Measurements from ENCODE around the gene MMS22L.

Gene MMS22L

DNA sequence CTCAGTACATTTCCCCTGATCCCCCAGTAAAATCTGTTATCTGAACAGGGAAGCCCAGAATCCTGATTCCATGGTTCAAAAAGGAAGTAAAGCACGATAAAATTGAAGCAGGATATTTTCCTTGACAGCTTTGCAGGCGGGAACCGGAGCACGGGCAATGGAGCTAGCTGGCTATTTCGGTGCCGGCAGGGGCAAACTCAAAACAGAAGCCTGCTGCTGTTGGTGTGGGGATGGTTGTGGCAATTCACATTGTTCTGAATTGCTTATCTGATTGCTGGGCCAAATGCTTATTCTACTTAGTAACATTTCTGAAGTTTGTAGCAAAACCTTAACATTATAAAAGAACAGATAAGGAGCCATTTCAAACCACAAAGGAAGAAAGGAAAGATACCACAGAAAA lies 172.4 kb downstream of the MMS22L start:
- H3K36me3 ChIP-seq (ENCODE audit: insufficient read depth, low read length), result no peaks in the 10 kb centered on the region
- no peak overlapping the region for H3K27ac ChIP-seq (ENCODE audit: low read depth, low read length)
- no peaks in the 10 kb centered on the region for H3K27me3 ChIP-seq (ENCODE audit: control insufficient read depth in 1 of 2, insufficient read depth in 2 of 2, low read length in 2 of 2)
- H3K4me1 ChIP-seq (ENCODE audit: insufficient read depth, low read length), result no peaks in the 10 kb centered on the region
- no peak overlapping the region for H3K4me3 ChIP-seq (ENCODE audit: low read depth in 1 of 2, low read length in 2 of 2)
- no peaks in the 10 kb centered on the region for H3K9me3 ChIP-seq (ENCODE audit: low read length)
- H3K9ac ChIP-seq (ENCODE audit: low read length), result no peak overlapping the region

DNA sequence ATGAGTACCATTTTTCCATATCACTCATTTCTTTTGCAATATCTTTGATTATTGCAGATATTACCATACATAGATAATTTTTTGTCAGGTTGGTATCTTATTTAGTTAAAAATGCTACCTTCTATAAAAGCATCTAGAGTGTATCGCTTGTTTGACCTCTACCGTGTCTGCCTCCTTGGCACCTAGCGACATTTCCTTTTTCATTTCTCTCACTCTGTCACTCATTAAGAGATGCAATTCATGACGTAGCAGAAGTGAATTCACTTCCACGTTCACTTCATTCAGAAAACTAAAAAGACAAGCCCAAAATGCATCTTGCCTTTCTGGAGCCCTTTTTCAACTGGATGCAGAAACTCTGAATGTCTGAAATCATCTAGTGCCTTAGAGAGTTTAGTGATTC lies 172.9 kb downstream of the MMS22L start:
- Histone ChIP-seq H3K9me3 (ENCODE audit: low read length) (no peaks in the 10 kb centered on the region), H3K4me3 (ENCODE audit: low read depth in 1 of 2, low read length in 2 of 2) (no peak overlapping the region), H3K27me3 (ENCODE audit: control insufficient read depth in 1 of 2, insufficient read depth in 2 of 2, low read length in 2 of 2) (no peaks in the 10 kb centered on the region), H3K36me3 (ENCODE audit: insufficient read depth, low read length) (no peaks in the 10 kb centered on the region), H3K9ac (ENCODE audit: low read length) (no peak overlapping the region), H3K27ac (ENCODE audit: low read depth, low read length) (no peak overlapping the region), H3K4me1 (ENCODE audit: insufficient read depth, low read length) (no peaks in the 10 kb centered on the region)

DNA sequence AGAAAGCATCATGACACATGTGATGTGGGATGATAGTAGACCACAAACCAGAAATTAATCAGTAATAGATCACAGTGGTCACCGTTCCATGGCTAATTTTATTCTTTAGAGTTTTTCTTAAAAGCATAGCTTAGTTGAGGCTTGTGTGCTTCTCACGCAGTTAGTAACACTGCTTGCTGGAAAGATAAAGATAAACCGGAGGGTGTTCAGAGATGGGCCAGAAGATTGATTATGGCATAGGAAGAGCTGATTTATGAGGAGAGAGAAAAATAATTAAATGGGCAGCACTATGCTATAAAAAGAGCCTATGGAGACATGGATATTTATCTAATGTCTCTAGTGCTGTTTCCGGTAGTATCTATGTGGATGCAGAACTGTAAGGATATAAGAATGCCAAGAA lies 173.6 kb downstream of the MMS22L start:
- no peaks in the 10 kb centered on the region for H3K4me1 ChIP-seq (ENCODE audit: insufficient read depth, low read length)
- H3K4me3 ChIP-seq (ENCODE audit: low read depth in 1 of 2, low read length in 2 of 2), result no peak overlapping the region
- H3K27ac ChIP-seq (ENCODE audit: low read depth, low read length), result no peak overlapping the region
- H3K9me3 ChIP-seq (ENCODE audit: low read length), result no peaks in the 10 kb centered on the region
- H3K36me3 ChIP-seq (ENCODE audit: insufficient read depth, low read length), result no peaks in the 10 kb centered on the region
- H3K9ac ChIP-seq (ENCODE audit: low read length), result no peak overlapping the region
- H3K27me3 ChIP-seq (ENCODE audit: control insufficient read depth in 1 of 2, insufficient read depth in 2 of 2, low read length in 2 of 2), result no peaks in the 10 kb centered on the region

DNA sequence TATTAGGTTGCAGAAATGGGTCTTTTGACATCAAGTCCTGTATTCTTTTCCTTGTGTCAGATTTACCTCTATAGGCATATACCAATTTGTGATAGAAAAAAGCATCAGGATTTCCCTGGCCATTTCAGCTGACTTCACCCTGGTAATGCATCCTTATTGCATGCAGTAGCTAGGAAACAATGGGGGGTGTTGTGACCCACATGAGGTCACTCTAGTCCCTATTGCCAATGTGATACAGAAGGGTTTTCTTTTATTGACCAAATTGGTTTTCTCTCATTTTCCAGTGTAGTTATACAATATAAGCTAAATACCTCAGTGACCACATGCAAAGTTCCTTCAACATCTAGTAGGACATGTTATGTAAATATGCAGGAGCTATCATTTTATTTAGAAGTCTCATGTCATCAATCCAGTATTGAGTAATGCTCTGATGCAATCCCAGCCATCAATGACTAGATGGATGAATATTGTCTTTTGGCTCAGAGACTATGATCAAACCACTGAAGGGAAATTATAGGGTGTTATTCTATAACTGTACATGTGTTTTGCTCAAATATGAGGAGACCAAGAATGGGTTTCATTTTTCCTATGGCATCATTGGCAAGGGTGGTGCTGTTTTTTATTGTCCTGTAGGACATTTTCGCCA lies 180.7 kb downstream of the MMS22L start:
- no peak overlapping the region for H3K9ac ChIP-seq (ENCODE audit: low read length)
- H3K4me1 ChIP-seq (ENCODE audit: insufficient read depth, low read length), result no peaks in the 10 kb centered on the region
- no peaks in the 10 kb centered on the region for H3K36me3 ChIP-seq (ENCODE audit: insufficient read depth, low read length)
- no peaks in the 10 kb centered on the region for H3K9me3 ChIP-seq (ENCODE audit: low read length)
- H3K27me3 ChIP-seq (ENCODE audit: control insufficient read depth in 1 of 2, insufficient read depth in 2 of 2, low read length in 2 of 2), result no peaks in the 10 kb centered on the region
- H3K27ac ChIP-seq (ENCODE audit: low read depth, low read length), result no peak overlapping the region
- no peak overlapping the region for H3K4me3 ChIP-seq (ENCODE audit: low read depth in 1 of 2, low read length in 2 of 2)

DNA sequence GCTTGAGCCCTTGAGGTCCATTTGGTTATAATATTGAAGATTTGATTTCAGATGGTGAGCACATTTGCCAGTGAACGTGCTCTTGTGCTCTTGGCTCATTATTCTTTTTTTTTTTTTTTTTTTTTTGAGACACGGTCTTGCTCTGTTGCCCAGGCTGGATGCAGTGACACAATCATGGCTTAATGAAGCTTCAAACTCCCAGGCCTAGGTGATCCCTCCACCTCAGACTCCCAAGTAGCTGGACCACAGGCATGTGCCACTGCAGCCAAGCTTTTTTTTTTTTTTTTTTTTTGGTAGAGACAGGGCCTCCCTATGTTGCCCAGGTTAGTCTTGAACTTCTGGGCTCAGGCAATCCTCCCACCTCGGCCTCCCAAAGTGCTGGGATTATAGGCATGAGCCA lies 182.3 kb downstream of the MMS22L start:
- Histone ChIP-seq H3K27ac (ENCODE audit: low read depth, low read length) (no peak overlapping the region), H3K4me1 (ENCODE audit: insufficient read depth, low read length) (no peaks in the 10 kb centered on the region), H3K27me3 (ENCODE audit: control insufficient read depth in 1 of 2, insufficient read depth in 2 of 2, low read length in 2 of 2) (no peaks in the 10 kb centered on the region), H3K36me3 (ENCODE audit: insufficient read depth, low read length) (no peaks in the 10 kb centered on the region), H3K9me3 (ENCODE audit: low read length) (no peaks in the 10 kb centered on the region), H3K4me3 (ENCODE audit: low read depth in 1 of 2, low read length in 2 of 2) (no peak overlapping the region), H3K9ac (ENCODE audit: low read length) (no peak overlapping the region)

DNA sequence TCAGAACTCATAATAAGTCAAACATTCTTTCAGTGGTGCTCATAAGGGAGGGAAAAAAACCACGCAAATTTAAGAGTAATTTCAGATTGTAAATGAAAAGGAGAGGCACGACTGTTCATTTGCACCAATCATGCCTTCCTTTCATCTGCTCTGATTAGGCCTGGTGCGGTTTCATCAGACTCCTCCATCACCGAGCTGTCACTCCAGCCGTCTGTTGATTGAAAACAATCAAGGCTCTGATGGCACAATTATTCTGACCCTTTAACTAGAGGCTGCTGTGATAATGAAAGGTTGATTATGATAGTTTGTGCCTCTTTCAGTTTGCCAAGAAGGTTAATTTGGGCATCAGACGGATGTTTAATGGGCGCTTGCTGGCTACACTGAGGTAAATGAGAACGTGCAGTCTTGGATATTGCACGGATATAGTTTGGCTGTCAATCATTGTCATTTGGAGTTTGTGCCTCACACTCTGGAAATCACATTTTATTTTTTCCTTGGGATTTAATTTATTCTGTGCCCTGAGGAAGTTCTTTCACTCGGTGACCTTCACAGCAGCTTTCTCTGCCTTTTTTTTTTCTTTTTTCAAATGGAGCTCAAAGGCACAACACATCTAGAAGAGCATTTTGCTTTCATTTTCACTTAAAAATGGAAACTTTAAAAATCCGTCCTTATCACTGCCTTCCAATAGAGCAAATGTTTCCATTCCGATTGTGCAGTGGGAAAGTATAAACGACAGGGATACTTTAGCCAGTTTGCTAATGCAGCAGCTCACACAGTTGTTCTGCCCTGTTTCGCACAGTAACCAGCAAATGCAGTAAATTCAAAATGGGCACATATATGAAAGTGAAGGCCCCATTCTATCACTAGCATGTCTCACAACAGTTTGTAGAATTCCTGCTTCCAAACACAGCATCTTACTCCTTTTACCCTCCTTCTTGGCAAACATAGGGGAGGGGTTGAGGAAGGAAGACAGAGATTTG lies 185.7 kb downstream of the MMS22L start:
- H3K36me3 ChIP-seq (ENCODE audit: insufficient read depth, low read length), result no peaks in the 10 kb centered on the region
- H3K4me3 ChIP-seq (ENCODE audit: low read depth in 1 of 2, low read length in 2 of 2), result peak overlapping the region in 1 of 2 donors; percentile 1
- H3K9ac ChIP-seq (ENCODE audit: low read length), result no peak overlapping the region
- no peaks in the 10 kb centered on the region for H3K4me1 ChIP-seq (ENCODE audit: insufficient read depth, low read length)
- H3K9me3 ChIP-seq (ENCODE audit: low read length), result no peaks in the 10 kb centered on the region
- H3K27ac ChIP-seq (ENCODE audit: low read depth, low read length), result no peak overlapping the region
- H3K27me3 ChIP-seq (ENCODE audit: control insufficient read depth in 1 of 2, insufficient read depth in 2 of 2, low read length in 2 of 2), result no peaks in the 10 kb centered on the region

DNA sequence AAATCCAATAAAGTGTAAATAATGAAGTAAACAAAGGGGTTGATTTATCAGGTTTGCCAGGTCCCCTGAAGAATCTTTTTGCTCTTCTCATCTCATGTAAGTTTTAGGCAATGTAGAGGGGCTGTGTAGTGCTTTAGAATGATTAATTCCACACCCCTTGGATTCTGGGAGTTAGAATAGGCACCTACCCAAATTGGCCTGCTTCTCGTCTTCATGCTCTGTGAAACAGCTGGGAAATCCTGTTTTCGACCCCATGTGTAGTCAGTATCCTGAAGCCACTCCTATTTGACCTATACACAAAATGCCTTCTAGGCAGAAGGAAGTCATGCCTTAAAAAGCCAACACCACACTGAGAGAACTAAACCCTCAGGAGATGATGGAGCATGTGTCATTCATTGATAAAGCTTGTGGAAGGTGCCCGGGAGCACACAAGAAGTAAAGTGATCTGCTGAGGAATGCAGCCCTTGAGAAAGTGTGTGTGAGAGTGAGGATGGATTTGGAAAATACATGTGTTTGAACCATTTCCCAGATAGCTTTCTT lies 187.6 kb downstream of the MMS22L start:
- Histone ChIP-seq H3K27ac (ENCODE audit: low read depth, low read length) (no peak overlapping the region), H3K27me3 (ENCODE audit: control insufficient read depth in 1 of 2, insufficient read depth in 2 of 2, low read length in 2 of 2) (no peaks in the 10 kb centered on the region), H3K36me3 (ENCODE audit: insufficient read depth, low read length) (no peaks in the 10 kb centered on the region), H3K9ac (ENCODE audit: low read length) (no peak overlapping the region), H3K9me3 (ENCODE audit: low read length) (no peaks in the 10 kb centered on the region), H3K4me1 (ENCODE audit: insufficient read depth, low read length) (no peaks in the 10 kb centered on the region), H3K4me3 (ENCODE audit: low read depth in 1 of 2, low read length in 2 of 2) (no peak overlapping the region)

DNA sequence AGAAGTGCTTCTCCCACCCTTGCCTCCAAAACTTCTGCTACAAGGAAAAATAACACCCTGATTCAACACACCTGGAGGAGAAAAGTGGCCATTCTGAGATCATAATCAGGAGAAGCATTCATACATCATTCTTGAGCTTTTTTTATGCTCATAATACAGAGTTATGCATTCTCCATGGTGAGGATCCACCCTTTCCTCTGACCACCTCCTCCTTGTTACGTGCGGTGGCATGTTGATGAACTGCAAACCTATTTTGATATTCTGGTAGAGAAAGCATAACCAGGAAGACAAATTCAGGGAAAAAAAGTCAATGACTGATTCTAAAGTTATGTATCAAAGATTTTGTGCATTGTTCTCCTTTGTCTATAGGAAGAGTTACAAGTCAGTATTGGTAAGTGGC lies 188.6 kb downstream of the MMS22L start:
- no peaks in the 10 kb centered on the region for H3K27me3 ChIP-seq (ENCODE audit: control insufficient read depth in 1 of 2, insufficient read depth in 2 of 2, low read length in 2 of 2)
- H3K9me3 ChIP-seq (ENCODE audit: low read length), result no peaks in the 10 kb centered on the region
- no peak overlapping the region for H3K27ac ChIP-seq (ENCODE audit: low read depth, low read length)
- H3K36me3 ChIP-seq (ENCODE audit: insufficient read depth, low read length), result no peaks in the 10 kb centered on the region
- H3K4me1 ChIP-seq (ENCODE audit: insufficient read depth, low read length), result no peaks in the 10 kb centered on the region
- no peak overlapping the region for H3K4me3 ChIP-seq (ENCODE audit: low read depth in 1 of 2, low read length in 2 of 2)
- H3K9ac ChIP-seq (ENCODE audit: low read length), result no peak overlapping the region

DNA sequence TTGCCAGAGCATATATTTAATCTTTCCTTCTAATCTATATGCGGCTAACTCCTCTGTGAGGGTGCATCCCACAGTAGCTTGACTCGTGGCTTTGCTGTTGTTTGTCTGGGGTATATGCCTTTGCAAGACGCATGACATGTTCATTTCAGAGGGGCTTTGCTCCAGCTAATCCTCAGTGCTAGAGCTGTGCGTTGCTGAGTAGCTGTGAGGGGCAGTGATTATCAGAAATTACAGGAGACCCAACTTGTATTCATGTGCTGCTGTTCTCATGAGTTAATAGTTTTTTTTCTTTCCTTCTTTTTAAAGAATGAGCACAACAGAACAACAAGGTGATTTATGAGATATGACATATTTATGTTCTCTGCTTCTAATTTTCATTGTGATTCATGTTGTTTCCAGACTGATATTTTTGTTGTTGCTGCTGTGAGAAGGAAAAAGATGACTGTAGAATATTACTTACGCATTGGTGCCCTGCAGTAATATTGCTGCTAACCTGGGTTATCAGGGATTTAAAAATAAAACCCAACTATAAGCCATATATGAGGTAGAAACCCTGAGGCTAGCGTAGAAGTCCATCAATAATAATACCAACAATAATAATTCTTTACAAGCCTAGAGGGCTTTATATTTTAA lies 190.2 kb downstream of the MMS22L start:
- Histone ChIP-seq H3K36me3 (ENCODE audit: insufficient read depth, low read length) (no peaks in the 10 kb centered on the region), H3K4me1 (ENCODE audit: insufficient read depth, low read length) (no peaks in the 10 kb centered on the region), H3K27ac (ENCODE audit: low read depth, low read length) (no peak overlapping the region), H3K9ac (ENCODE audit: low read length) (no peak overlapping the region), H3K4me3 (ENCODE audit: low read depth in 1 of 2, low read length in 2 of 2) (no peak overlapping the region), H3K27me3 (ENCODE audit: control insufficient read depth in 1 of 2, insufficient read depth in 2 of 2, low read length in 2 of 2) (no peaks in the 10 kb centered on the region), H3K9me3 (ENCODE audit: low read length) (no peaks in the 10 kb centered on the region)
